KG1 (cell line): ENCODE results near the gene TMEM151A.
"Not testable (repeated sequence)": the region's sequence is repeated elsewhere in the genome, so short reads cannot be mapped to it uniquely, and the experiment has no call there.

Source experiments
- DNase-seq: peaks from one replicate; lab custom pipeline; 2025; lab: John Stamatoyannopoulos, UW

Gene TMEM151A

GRCh38 chr11:66267379-66268243 is 24.1 kb upstream of the TMEM151A start:
- peak; percentile 59 for DNase-seq

DNA sequence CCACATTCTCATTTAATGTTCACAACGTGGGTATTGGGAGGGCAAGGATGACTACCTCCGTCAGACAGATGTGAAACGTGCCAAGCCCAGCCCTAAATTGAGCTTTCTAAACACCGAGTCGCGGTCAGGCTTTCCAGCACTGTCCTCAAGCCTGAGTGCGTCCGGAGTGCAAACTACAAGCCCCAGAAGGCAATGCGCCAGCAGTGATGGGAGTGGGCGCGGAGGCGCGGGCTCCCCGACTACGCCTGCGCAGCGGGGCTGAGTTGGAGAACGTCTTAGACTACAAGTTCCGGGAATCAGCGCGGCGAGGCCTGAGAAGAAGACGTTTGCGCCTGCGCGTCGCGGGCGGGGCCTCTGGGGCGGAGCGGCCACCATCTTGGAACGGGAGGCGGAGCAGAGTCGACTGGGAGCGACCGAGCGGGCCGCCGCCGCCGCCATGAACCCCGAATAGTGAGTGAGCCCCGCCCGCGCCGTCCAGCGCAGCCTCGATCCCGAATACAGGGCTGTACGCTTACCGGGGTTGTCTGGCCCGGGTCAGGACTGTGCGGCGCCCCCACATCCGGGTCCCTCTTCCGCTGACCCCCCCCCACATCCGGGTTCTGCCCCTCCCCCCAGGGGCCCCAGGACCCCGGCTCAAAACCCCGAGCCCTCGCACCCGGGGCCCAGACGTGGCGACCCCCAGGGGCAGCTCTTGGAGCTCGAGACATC is 23.3 kb upstream of the TMEM151A start, which contains the start of gene RAB1B:
TSS of gene RAB1B (plus strand) at position 396 of the 708 bp plus-strand sequence. CDS start at position 437, 41 bp downstream.
- peak; percentile 100 for DNase-seq

- DNase-seq: no peak
Observed at GRCh38 chr11:66268952-66269905, 22.5 kb upstream of the TMEM151A start.

DNA sequence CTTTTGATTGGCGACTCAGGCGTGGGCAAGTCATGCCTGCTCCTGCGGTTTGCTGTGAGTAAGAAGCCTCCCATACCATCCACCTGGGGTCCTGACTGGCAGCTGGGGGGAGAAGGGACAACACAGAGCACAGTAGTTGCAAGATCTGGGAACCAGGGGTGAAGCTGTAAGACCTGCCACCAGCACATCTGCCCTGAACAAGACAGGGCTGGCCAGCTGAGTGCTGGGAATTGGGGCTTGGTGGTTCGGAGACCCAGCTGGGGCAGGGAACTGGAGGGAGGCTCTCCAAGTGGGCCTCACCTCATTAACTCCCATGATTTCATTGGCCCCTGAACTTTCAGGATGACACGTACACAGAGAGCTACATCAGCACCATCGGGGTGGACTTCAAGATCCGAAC is 19.9 kb upstream of the TMEM151A start:
- DNase-seq: no peak

- no peak for DNase-seq
Observed at GRCh38 chr11:66272596-66272995, 19.1 kb upstream of the TMEM151A start.

GRCh38 chr11:66274219-66274618 is 17.5 kb upstream of the TMEM151A start:
- no peak for DNase-seq

GRCh38 chr11:66275396-66275795 is 16.3 kb upstream of the TMEM151A start:
- DNase-seq: no peak

GRCh38 chr11:66275984-66276612 is 15.6 kb upstream of the TMEM151A start:
- no peak for DNase-seq

- not testable (repeated sequence) for DNase-seq
Observed at GRCh38 chr11:66276619-66277018, 15.1 kb upstream of the TMEM151A start.

- DNase-seq: not testable (repeated sequence)
Observed at GRCh38 chr11:66277064-66277463, 14.6 kb upstream of the TMEM151A start.

GRCh38 chr11:66277471-66278362 is 14.0 kb upstream of the TMEM151A start, which contains the start of gene CNIH2:
Gene CNIH2, plus strand, starts transcription at chr11:66278175. Its CDS starts 282 bp downstream, at chr11:66278457.
- DNase-seq: peak; percentile 55

DNA sequence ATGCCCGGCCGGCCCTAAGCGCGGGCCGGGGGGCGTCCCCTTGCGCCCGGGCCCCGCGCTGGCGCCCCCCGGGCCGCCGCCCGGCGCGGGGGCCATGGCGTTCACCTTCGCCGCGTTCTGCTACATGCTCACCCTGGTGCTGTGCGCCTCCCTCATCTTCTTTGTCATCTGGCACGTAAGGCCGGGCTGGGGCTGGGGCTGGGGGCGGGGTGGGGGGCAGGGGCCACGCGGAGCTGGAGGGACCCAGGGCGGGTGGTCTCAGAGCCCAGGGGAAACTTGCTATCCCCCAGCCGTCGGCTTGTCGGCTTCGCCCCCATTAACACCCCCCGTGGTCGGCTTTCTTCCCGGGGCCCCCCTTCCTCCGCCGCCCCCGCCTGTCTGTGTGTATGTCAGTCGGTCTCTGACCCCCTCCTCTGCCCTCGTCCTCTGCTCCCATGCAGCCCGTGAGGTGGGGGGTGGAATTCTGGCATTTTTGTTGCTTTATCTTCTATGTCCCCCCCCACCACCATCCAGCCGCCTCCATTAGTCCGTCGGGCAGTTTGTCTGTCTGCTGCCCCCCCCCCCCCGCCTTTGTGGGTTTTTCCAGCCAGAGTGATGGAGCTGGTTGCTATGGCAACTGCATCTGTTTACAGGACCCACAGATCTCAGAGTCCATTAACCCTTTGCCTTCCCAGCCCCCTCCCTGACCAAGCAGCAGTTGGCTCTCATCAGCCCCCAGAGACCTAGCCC is 13.2 kb upstream of the TMEM151A start:
- no peak for DNase-seq

GRCh38 chr11:66279092-66279734 is 12.5 kb upstream of the TMEM151A start:
- no peak for DNase-seq

DNA sequence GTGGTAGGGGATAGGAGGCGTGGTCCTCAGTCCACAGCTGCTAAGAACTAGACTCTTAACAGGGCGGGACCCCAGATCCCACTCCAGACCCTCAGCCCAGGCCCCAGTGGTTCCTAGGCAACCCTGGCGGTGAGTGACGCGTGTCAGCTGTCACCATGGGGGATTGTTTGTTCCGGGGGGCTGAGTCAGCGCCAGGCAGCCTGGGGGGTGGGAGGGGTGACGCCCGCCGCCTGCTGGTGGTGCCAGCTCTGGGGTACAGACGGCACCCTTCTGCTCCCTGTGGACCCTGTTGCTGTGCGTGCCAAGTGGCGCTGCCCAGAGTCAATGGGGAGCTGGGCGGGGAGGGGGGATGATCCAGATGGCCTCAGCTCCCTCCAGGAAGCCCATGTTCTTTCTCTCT is 11.3 kb upstream of the TMEM151A start:
- no peak for DNase-seq

DNA sequence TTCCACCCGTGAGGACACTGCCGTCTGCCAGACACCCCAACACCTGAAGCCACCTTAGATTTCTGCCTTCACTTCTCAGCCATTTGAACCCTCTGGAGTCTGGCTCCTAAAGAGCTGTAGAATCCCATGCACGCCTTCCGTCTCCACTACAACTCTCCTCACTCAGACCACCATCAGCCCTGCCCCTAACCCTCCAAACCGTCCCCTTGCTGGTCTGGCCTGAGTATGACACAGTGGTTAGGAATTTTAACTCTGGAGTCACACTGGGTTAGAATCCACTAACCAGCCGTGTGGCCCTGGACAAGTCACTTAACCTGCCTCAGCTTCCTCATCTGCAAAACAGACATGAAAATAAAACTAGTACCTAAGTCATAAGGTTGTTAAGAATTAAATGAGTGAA is 10.7 kb upstream of the TMEM151A start:
- no peak for DNase-seq

DNA sequence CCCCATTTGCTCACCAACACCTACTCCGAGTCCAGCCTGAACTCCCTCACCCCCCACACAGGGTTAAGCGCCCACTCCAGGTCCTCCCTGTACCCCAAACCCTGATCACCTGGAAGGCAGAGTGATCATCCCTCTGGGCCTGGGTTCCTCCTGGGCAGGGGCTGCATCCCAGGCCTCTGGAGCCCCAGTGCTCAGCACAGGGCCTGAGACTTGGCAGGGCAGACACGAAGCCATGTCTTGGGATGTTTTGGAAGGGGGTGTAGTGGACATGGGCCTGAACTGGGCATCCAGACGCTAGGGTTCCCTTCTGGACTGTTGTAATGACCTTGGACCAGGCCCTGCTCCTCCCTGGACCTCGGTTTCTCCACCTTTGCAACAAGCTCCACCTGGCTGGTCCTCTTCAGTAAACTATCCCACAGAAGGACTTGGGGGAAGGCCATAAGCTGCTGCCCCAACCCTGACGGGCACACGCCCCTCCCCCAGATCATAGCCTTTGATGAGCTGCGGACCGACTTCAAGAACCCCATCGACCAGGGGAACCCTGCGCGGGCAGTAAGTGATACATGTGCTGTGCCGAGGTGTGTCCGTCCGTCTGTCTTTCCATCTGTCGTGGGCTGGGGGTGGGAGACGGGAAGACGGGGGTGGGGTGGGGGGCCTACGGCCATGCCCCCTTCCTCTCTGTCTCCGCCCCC is 9.8 kb upstream of the TMEM151A start:
- DNase-seq: no peak

DNA sequence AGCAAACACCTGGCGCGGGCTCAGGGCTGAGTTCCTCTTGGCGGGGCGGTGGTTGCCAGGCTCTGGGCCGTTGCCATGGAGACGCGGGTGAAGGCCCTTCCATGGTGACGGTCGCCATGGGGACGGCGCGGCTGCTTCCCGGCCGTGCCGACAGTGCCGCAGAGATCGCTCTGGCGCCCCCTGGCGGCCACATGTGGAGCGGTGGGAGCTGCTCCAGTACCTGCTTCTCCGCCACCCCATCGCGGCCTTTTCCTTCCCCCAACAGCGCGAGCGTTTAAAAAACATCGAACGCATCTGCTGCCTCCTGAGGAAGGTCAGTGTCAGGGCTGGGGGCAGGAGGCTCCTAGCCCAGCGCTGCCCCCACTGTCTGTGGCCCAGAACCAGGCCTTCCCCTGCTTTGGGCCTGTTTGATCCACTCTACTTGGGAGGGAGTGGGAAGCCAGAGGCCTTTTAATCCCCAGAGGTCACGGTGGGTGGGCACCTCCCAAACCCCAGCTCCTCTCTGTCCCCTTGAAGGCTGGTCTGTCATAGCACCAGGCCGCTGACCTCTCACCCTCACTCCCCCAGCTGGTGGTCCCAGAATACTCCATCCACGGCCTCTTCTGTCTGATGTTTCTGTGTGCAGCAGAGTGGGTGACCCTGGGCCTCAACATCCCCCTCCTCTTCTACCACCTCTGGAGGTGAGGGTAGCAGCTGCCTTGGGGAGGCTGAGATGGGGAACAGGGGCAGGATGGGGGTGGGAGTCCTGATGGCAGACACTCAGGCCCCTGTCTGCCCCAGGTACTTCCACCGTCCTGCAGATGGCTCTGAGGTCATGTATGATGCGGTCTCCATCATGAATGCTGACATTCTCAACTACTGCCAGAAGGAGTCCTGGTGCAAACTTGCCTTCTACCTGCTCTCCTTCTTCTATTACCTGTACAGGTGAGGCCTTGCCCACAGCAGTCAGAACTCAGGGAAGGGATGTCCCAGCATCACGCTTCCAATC is 8.9 kb upstream of the TMEM151A start:
- DNase-seq: peak; percentile 99
